OCI-LY3 (cell line): Measurements from ENCODE around the gene UBN1.

Source experiments
- EZH2phosphoT487 ChIP-seq: fragments of 200-600 bp; shearing (Covaris generic); IDR thresholded peaks from 2 replicates; pipeline ENCODE4 v1.6.1; 2018; ENCODE audit warnings: antibody characterized with exemption, mixed run types, low read depth
- TF ChIP-seq, protein P1 (sequence below): fragments of 200-600, 300-600 bp; sonication (generic); IDR thresholded peaks from 2 replicates; pipeline ENCODE4 v1.5.1; 2014; ENCODE audit warnings: antibody characterized with exemption, low read length, low read depth

DNA sequence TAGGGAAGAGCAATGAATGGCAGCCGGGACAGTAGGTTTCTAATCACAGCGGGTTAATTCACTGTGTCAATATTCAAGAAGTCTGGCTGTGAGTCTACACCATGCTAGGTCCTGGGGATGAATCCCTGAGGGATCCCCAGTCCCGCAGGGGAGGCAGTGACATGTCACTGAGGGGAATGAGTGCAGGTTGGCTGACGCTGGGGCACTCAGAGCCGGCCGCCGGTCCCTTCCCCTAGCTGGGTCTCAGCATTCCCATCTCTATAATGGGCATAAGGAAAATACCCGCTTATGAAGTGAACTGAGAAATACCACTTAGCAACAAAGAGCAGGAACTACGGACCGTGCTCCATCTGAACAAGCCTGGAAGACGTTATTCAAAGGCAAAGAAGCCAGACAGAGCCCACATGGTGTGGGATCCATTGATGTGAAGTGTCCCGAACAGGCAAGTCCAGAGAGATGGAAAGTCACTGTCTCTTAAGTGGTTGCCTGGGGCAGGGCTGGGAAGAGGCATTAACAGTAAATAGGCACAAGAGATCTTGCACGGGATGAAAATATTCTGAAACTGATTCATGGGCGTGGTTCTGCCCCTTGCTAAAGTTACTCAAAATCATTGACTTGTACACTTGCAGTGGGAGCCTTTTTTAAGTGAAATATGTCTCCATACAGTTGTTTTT lies 57.8 kb downstream of the UBN1 start:
- TF ChIP-seq, protein P1, sequence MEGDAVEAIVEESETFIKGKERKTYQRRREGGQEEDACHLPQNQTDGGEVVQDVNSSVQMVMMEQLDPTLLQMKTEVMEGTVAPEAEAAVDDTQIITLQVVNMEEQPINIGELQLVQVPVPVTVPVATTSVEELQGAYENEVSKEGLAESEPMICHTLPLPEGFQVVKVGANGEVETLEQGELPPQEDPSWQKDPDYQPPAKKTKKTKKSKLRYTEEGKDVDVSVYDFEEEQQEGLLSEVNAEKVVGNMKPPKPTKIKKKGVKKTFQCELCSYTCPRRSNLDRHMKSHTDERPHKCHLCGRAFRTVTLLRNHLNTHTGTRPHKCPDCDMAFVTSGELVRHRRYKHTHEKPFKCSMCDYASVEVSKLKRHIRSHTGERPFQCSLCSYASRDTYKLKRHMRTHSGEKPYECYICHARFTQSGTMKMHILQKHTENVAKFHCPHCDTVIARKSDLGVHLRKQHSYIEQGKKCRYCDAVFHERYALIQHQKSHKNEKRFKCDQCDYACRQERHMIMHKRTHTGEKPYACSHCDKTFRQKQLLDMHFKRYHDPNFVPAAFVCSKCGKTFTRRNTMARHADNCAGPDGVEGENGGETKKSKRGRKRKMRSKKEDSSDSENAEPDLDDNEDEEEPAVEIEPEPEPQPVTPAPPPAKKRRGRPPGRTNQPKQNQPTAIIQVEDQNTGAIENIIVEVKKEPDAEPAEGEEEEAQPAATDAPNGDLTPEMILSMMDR, result no peak
- TF ChIP-seq EZH2phosphoT487, result no peak
